NB4 (cell line): ENCODE data around the gene PDYN.
A peak's percentile ranks its signal among the peaks of the same experiment; 100 is the strongest.

Experiments
- DNase-seq: peaks from one replicate; pipeline ENCODE4 v3.0.0; 2010; ENCODE audit warnings: low read depth
- H3K4me3 ChIP-seq: one replicate; pipeline ENCODE4 v1.5.1; 2011; ENCODE audit warnings: mild to moderate bottlenecking, low read depth, low read length, moderate library complexity
- CTCF ChIP-seq: IDR thresholded peaks from one replicate; pipeline ENCODE4 v1.5.1; 2012; ENCODE audit warnings: low read depth, low read length
- MAX ChIP-seq: IDR thresholded peaks from 2 replicates; pipeline ENCODE4 v1.6.1; 2011; ENCODE audit warnings: low read depth, low read length
- MYC ChIP-seq: IDR thresholded peaks from 2 replicates; pipeline ENCODE4 v1.6.1; 2011; ENCODE audit warnings: low read depth, low read length
- POLR2A ChIP-seq: IDR thresholded peaks from 2 replicates; pipeline ENCODE4 v1.6.1; 2011; ENCODE audit warnings: mild to moderate bottlenecking; ENCODE audit not compliant: insufficient read length; ENCODE audit errors: extremely low read depth

The PDYN gene

GRCh38 chr20:1964659-1965405, 29.0 kb downstream of the PDYN start:
- no peak for TF ChIP-seq POLR2A
- no peak for TF ChIP-seq CTCF
- no peak for TF ChIP-seq MYC
- no peak for TF ChIP-seq MAX
- H3K4me3 ChIP-seq, result no peak overlapping the region
- no peak for DNase-seq

- peak; percentile 84 for DNase-seq
- TF ChIP-seq POLR2A (no peak), MAX (no peak), MYC (no peak), CTCF (no peak)
- no peak overlapping the region for H3K4me3 ChIP-seq
Observed at GRCh38 chr20:1964061-1964460, 29.8 kb downstream of the PDYN start.

GRCh38 chr20:1961374-1961773, 32.5 kb downstream of the PDYN start:
- H3K4me3 ChIP-seq, result no peak overlapping the region
- no peak for TF ChIP-seq MAX
- no peak for TF ChIP-seq CTCF
- TF ChIP-seq MYC, result no peak
- TF ChIP-seq POLR2A, result no peak
- no peak for DNase-seq

- H3K4me3 ChIP-seq, result no peak overlapping the region
- DNase-seq, result no peak
- no peak for TF ChIP-seq POLR2A
- no peak for TF ChIP-seq MYC
- TF ChIP-seq CTCF, result no peak
- no peak for TF ChIP-seq MAX
Observed at GRCh38 chr20:1959156-1959555, 34.7 kb downstream of the PDYN start.

- no peak overlapping the region for H3K4me3 ChIP-seq
- TF ChIP-seq POLR2A (no peak), MAX (no peak), MYC (no peak), CTCF (no peak)
- DNase-seq, result no peak
Observed at GRCh38 chr20:1958426-1958825, 35.4 kb downstream of the PDYN start.

- H3K4me3 ChIP-seq, result no peak overlapping the region
- TF ChIP-seq MAX (no peak), CTCF (no peak), MYC (no peak), POLR2A (no peak)
- DNase-seq, result no peak
Observed at GRCh38 chr20:1955217-1955616, 38.6 kb downstream of the PDYN start.
